ENCODE measurements around the gene SGCA.

The SGCA gene

DNA sequence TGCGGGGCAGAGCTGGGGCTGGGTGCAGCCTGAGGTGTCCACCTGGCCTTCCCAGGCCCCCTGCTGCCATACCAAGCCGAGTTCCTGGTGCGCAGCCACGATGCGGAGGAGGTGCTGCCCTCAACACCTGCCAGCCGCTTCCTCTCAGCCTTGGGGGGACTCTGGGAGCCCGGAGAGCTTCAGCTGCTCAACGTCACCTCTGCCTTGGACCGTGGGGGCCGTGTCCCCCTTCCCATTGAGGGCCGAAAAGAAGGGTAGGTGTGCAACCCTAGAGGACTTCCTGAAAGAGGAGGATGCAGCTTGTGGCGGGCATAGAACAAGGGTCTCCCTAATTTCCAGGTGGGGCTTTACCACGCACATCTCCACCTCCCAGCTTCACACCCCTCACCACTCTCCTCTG is 2.5 kb downstream of the SGCA start:
- DNase-seq: no peak

DNA sequence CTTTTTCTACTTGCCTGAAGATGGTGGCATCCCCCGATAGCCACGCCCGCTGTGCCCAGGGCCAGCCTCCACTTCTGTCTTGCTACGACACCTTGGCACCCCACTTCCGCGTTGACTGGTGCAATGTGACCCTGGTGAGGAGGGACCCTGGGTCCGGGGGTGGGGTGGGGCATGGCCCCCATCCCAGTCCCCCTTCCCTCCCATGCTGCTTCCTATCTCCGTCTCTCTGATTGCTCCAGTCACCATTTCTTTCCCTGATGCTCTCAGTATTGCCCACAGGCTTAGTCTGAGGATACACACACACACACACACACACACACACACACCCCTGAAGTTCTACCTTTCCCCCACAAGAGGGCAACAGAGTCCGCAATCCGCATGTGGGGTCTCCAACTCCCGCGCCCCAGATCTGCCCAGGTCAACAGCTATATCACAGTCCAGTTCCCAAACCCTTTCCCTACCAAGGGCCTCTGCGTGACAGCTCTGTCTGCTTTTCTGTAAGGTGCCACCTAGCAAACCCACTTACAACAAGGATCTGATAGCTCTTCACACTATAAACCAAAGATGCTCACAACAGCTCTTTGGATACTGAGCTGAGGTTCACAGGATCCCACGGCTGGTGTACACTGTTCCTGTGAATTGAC is 3.4 kb downstream of the SGCA start:
- no peak for DNase-seq

- no peak for DNase-seq
Observed at GRCh38 chr17:50169881-50170459, 4.2 kb downstream of the SGCA start.

- DNase-seq: no peak
Observed at GRCh38 chr17:50170662-50171370, 5.0 kb downstream of the SGCA start.

GRCh38 chr17:50171371-50172071 is 5.7 kb downstream of the SGCA start:
- no peak for DNase-seq

- no peak for DNase-seq
Observed at GRCh38 chr17:50172130-50172529, 6.3 kb downstream of the SGCA start.

GRCh38 chr17:50172936-50173334 is 7.1 kb downstream of the SGCA start:
- DNase-seq: no peak

- no peak for DNase-seq
Observed at GRCh38 chr17:50173335-50173941, 7.6 kb downstream of the SGCA start.

GRCh38 chr17:50174444-50174843 is 8.6 kb downstream of the SGCA start:
- no peak for DNase-seq

GRCh38 chr17:50175035-50175807 is 9.4 kb downstream of the SGCA start:
- DNase-seq: no peak

DNA sequence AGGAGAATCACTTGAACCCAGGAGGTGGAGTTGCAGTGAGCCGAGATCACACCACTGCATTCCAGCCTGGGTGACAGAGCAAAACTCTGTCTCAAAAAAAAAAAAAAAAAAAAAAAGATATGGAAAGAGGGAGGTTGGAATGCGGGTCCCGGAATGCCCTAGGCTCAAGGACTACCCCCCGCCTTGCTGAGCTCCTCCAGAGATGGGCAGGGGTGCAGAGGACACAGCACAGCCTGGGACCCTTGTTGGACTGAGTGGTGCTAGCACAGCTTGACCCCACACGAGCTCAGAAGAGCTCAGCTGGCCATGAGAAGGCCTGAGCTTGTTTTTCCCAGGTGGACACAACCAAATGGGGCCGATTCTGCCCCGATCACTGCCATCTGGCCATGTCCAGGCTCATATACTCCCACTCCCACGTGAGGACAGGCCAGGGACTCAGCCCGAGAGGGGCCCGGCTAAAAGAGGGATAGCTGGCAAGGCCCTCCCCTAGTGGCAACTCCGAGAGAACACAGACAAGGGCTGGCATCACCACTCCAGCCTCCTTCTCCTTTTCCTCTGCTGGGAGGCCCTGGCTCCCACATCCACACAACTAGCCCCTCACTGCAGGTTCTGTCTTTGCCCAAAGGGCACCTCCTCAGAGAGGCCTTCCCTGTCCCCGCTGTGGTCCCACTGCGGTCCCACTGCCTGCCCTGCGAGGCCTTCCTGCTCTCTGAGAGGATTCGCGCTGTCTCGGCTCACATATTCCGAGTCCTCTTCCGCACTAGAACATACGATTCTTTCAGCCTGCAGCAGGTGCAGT is 11.0 kb downstream of the SGCA start:
- DNase-seq: no peak

GRCh38 chr17:50177476-50177875 is 11.7 kb downstream of the SGCA start:
- DNase-seq: no peak

DNA sequence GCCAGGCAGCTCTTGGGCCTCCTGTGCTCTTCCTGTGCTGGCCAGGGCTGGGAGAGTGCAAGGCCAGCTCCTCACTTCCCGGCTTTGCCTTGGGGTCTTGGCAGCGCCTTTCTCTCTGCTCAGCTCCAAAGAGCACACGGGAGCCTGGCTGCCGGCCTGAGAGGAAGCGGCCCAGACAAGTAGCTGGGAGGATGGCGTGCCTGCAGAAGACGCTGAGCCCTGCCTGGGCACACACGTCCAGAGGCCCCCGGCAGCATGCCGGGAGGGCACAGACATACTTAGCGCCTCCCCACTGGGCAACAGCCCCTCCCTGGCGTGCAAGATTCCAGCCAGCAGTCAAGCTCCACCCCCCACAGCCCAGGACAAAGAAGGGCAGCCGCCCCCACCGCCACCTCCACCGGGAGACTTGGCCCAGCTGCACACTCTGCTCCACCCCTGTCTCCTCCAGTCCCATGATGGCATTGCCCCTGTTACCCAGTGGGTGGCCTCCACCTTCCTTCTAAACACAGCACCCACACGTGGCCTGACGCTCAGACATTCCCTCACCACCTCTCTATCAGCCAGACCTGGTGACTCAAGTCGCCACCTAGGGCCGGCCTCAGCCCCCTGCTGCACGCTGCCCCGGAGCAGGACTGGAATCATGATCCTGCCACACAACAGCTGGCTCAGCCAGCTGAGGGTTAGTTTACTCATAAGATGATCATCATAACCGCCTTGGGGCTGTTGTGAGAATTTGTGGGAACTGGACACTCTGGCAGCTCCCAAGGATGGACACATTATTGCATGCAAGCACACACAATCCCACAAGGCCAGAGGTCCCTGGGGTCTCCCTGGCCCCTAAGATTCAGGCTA is 12.4 kb downstream of the SGCA start:
- no peak for DNase-seq

GRCh38 chr17:50180111-50180510 is 14.3 kb downstream of the SGCA start:
- DNase-seq: no peak

DNA sequence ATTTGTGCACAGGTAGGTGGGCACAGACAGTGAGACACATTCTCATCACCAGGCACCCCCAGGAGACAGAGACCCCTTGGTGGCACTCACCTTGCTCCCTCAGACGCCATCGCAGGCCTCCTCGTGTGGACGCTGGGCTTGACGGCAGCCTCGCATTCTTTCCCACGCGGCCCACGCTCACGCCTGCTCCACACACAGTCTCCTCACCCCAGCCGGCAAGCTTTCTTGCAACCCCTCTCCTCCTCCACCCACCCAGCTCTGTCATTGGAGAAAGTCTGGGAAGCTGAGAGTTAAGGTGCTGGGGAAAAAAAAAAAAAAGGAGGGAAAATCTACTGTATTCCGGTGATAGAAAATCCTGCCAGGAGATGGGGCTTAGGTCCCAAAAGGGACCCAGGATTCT is 14.8 kb downstream of the SGCA start:
- DNase-seq: no peak

DNA sequence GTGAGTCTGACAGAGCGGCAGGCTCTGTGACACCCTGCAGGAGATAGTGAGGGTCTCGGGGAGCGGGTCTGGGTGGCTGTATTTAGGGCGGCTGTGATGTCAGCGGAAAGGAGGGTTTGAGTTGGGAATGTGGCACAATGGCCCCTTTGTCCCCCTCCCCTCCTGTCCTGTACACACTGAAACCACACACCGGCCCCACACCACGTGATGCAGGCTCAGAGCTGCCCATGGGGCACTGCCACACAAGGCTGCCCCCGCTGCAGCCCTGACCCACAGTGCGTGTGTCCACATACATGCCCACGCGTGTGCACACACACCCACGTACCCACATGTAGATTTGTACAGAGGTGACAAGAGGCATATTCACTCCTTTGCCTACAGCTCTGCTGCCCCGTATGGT is 15.3 kb downstream of the SGCA start:
- DNase-seq: no peak

DNA sequence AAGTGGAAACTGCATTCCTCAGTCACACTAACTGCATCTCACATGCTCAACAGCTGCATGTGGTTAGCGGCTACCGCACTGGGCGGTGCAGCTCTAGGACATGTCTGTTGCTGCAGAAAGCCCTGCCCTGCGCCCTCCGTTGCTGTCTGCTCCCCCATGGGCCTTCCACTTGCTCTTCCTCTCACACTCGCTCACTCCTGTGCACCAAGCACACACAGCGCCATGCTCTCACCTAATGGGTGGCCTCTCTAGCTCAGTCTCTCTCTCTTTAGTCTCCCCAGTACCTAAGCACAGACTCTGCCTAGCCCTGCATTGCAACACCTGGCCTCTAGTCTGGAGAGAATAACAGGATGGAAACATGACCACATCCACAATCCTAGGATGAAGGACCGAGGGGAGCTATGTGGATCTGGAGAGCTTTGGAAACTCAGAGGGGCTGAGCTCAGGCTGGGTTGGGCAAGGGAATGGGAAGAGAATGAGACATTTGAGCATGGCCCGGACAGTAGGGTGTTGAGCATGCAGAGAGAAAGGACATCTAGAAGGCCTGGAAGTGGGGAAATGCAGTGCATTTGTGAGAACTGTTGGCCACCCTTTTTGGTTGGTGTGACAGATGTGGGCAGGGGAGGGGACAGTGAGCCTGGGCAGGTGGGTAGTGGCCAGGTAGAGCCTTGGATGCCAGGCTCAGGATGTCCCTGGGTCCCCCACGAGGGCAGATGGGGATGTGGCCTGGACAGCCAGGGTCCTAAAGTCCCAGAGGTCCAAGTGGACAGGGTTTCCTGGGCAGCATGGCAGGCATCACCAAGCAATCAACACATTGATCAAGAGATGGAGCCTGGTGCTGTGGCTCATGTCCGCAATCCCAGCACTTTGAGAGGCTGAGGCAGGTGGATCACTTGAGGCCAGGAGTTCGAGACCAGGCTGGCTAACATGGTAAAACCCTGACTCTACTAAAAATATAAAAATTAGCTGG is 16.1 kb downstream of the SGCA start:
- DNase-seq: no peak

DNA sequence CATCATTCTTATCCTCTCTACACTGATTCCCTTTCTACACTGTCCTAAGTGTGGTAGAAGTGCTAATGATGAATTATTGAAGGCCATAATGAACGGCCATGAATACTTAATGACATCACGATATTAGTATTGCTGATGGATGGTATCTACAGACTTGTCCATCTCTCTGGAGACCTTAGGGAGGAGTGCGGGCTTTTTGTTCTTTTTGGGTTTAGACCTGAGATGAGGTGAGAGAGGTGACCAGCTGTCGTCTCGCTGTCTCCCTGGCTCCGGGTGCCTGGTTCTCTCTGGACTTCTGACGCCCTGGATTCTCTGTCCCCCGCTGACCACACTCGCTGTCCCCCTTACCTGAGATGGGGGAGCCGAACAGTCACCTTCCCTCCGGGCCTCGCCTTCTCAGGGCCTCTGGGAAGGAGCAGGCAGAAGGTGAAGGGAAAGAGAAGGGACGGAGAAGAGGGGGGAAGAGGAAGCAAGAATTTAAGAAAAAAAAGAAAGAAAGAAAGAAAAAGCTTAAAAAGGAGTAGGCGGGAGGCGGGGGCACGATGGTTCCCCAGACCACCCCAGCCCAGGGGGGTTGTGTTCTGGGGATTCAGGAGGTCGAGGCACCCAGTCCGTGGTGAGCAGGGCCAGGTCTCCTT is 17.1 kb downstream of the SGCA start:
- no peak for DNase-seq

- no peak for DNase-seq
Observed at GRCh38 chr17:50183421-50183994, 17.7 kb downstream of the SGCA start.
